H1 (cell line): ENCODE data around the gene RBM5. TPM values are rescaled to one million over a fixed set of nuclear protein-coding genes. Genes with fewer than 3 reads are reported as not detected.

ENCODE experiments used
- CBX8 ChIP-seq: fragments of 300-800, 300-1000 bp; sonication (generic); IDR thresholded peaks from 2 replicates; pipeline ENCODE4 v1.7.1; 2016; ENCODE audit warnings: low read depth, low read length, borderline replicate concordance
- JUN ChIP-seq: IDR thresholded peaks from 2 replicates; pipeline ENCODE4 v1.6.1; 2011; ENCODE audit warnings: low read depth, mild to moderate bottlenecking, improper control_type of control experiment, low read length
- SIX5 ChIP-seq: IDR thresholded peaks from 2 replicates; pipeline ENCODE4 v1.6.1; 2011; ENCODE audit warnings: mild to moderate bottlenecking, low read depth, low read length
- TBP ChIP-seq: IDR thresholded peaks from 2 replicates; pipeline ENCODE4 v1.6.1; 2011; ENCODE audit warnings: low read depth, low read length, improper control_type of control experiment
- polyA plus RNA-seq, 7 experiments: library from polyadenylated mRNA; depleted of rRNA in 3 of 7; stranded (reverse) in 5 of 7; unstranded in 2 of 7; fragments of >200 nt in 5 of 7; fragments of 200-250 nt in 2 of 7; gene quantifications; 1 replicate in 5 of 7; 2 replicates in 1 of 7; 4 replicates in 1 of 7; pipeline versions ENCODE4 v1.2.1 to v1.2.3, GENCODE V29; 2011 to 2013; ENCODE audit warnings: missing spikeins in 2 of 7, mixed read lengths in 2 of 7
- total RNA-seq: library from RNA; stranded (reverse); fragmentation: NEBNext Ultra II Directional; extraction: Animal tissue kit (Norgen Biotek cat#: 25700); gene quantifications from 2 replicates; pipeline ENCODE4 v1.2.1, GENCODE V29; 2021

Gene RBM5
- total and polyA plus RNA-seq, 2 of the 8 experiments (the other 6 are each of a cell fraction or from before 2014, with no cell fraction given) = 82.7 to 144 TPM

DNA sequence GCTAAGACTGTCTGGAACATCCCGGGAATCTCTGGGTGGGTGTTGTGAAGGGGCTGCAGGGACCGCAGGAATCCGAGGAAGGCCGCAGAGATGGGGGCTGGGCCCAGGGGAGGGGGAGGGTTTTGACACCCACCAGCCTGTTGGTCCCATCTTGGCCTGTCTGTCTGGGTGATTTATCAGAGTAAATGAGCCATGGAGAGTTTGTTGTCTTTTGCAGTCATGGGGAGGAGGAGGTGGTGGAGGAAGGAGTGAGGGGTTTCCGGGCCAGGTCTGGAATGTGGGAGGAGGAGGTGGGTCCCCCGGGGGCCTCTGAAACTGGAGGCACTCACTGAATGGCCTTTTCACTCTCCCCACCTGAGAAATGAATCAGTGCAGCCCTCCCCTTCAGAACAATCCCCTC is 77.9 kb downstream of the RBM5 start (continued):
- no peak for TF ChIP-seq TBP
- no peak for TF ChIP-seq CBX8
- TF ChIP-seq SIX5 = no peak
- TF ChIP-seq JUN = no peak
